PC-9 (cell line): ENCODE results near the gene OR51A4.

Experiments
- EZH2 ChIP-seq: fragments of 200-600 bp; sonication (generic); IDR thresholded peaks from 2 replicates; pipeline ENCODE4 v1.8.0; 2017; ENCODE audit warnings: antibody characterized with exemption, low read depth
- TF ChIP-seq, protein P1 (sequence below): fragments of 200-600 bp; sonication (generic); conservative IDR thresholded peaks from 2 replicates; pipeline ENCODE4 v1.6.1; 2017; ENCODE audit warnings: mixed run types, antibody characterized with exemption, mild to moderate bottlenecking, moderate library complexity

DNA sequence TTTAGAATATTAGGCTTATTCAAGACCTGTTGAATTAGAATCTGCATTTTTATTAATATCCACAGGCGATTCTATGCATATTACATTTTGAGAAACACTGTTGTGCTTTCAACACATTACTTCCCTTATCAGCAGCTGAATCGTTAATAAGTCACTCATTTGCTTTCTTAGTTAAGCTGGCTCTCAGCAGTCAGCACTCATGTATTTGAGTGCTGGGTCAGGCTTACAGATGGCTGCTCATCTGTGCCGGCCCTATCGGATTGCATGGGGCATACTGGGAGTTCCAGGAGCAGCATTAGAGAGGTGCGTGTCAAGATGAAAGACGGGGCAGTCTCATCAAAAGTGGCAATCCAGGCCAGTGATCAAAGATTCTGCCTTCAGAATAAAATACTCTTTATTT is 36.4 kb upstream of the OR51A4 start:
- TF ChIP-seq, protein P1, sequence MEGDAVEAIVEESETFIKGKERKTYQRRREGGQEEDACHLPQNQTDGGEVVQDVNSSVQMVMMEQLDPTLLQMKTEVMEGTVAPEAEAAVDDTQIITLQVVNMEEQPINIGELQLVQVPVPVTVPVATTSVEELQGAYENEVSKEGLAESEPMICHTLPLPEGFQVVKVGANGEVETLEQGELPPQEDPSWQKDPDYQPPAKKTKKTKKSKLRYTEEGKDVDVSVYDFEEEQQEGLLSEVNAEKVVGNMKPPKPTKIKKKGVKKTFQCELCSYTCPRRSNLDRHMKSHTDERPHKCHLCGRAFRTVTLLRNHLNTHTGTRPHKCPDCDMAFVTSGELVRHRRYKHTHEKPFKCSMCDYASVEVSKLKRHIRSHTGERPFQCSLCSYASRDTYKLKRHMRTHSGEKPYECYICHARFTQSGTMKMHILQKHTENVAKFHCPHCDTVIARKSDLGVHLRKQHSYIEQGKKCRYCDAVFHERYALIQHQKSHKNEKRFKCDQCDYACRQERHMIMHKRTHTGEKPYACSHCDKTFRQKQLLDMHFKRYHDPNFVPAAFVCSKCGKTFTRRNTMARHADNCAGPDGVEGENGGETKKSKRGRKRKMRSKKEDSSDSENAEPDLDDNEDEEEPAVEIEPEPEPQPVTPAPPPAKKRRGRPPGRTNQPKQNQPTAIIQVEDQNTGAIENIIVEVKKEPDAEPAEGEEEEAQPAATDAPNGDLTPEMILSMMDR: no peak
- TF ChIP-seq EZH2: no peak
